CD14-positive monocyte (primary cell): Measurements from ENCODE around the gene MXRA7. TPM values are rescaled to one million over a fixed set of nuclear protein-coding genes. Genes with fewer than 3 reads are reported as not detected.

Experiments
- DNase-seq, 3 donors: peaks; one replicate each; pipeline ENCODE4 v3.0.0-alpha.2; 2011 to 2022
- H2AFZ ChIP-seq: 2 replicates; pipeline ENCODE4 v1.6.0; 2012; ENCODE audit warnings: mild to moderate bottlenecking, low read depth, low read length, inconsistent platforms; ENCODE audit not compliant: insufficient read depth, poor library complexity, severe bottlenecking
- H3K27ac ChIP-seq, 2 donors: 1 replicate in 1 of 2; 2 replicates in 1 of 2; pipeline ENCODE4 v1.5.1; 2012 to 2013; ENCODE audit warnings: low read length in 2 of 2, control low read depth in 1 of 2, inconsistent platforms in 1 of 2, low read depth in 1 of 2, mild to moderate bottlenecking in 1 of 2
- H3K27me3 ChIP-seq, 2 donors: one replicate each; pipeline versions ENCODE4 v1.6.0 to v1.6.1; 2011 to 2013; ENCODE audit warnings: low read length in 2 of 2; ENCODE audit not compliant: control insufficient read depth in 2 of 2, insufficient read depth in 2 of 2
- H3K36me3 ChIP-seq, 2 donors: replicated peaks in 1 of 2; 1 replicate in 1 of 2; 2 replicates in 1 of 2; pipeline versions ENCODE4 v1.5.1 to v1.6.1; 2012 to 2013; ENCODE audit warnings: low read length in 2 of 2, control low read depth in 1 of 2, inconsistent platforms in 1 of 2, mild to moderate bottlenecking in 1 of 2; ENCODE audit not compliant: insufficient read depth in 2 of 2, control insufficient read depth in 1 of 2
- H3K4me1 ChIP-seq, 2 donors: 1 replicate in 1 of 2; 2 replicates in 1 of 2; pipeline versions ENCODE4 v1.5.1 to v1.6.1; 2012 to 2013; ENCODE audit warnings: low read length in 2 of 2, control low read depth in 1 of 2, inconsistent platforms in 1 of 2, mild to moderate bottlenecking in 1 of 2, moderate library complexity in 1 of 2; ENCODE audit not compliant: insufficient read depth in 2 of 2, control insufficient read depth in 1 of 2
- H3K4me2 ChIP-seq: replicated peaks from 2 replicates; pipeline ENCODE3; 2012; ENCODE audit warnings: low read length, moderate library complexity, mild to moderate bottlenecking; ENCODE audit not compliant: poor library complexity, severe bottlenecking; ENCODE audit errors: extremely low read depth
- H3K4me3 ChIP-seq, 3 experiments: fragments of 200-600 bp in 1 of 3; sonication (generic) in 1 of 3; replicated peaks in 1 of 3; 1 replicate in 2 of 3; 2 replicates in 1 of 3; pipeline ENCODE4 v1.5.1; 2011 to 2013; ENCODE audit warnings: low read length in 3 of 3, mild to moderate bottlenecking in 3 of 3, control low read depth in 2 of 3, low read depth in 2 of 3, inconsistent platforms in 1 of 3, moderate library complexity in 1 of 3
- H3K79me2 ChIP-seq: 2 replicates; pipeline ENCODE4 v1.6.0; 2012; ENCODE audit warnings: mild to moderate bottlenecking, control low read depth, inconsistent platforms, low read length, moderate library complexity; ENCODE audit not compliant: insufficient read depth
- H3K9ac ChIP-seq: 2 replicates; pipeline ENCODE4 v1.6.0; 2017; ENCODE audit warnings: low read length, mild to moderate bottlenecking; ENCODE audit not compliant: insufficient read depth, poor library complexity, severe bottlenecking
- H3K9me3 ChIP-seq, 2 donors: replicated peaks in 1 of 2; 1 replicate in 1 of 2; 2 replicates in 1 of 2; pipeline versions ENCODE4 v1.5.1 to v1.6.1; 2012 to 2013; ENCODE audit warnings: low read length in 2 of 2, control low read depth in 1 of 2; ENCODE audit not compliant: control insufficient read depth in 1 of 2, insufficient read depth in 1 of 2
- H4K20me1 ChIP-seq: 2 replicates; pipeline ENCODE4 v1.6.0; 2012; ENCODE audit warnings: mild to moderate bottlenecking, low read length, control low read depth, moderate library complexity; ENCODE audit not compliant: insufficient read depth
- H3K27ac Mint-ChIP-seq, 7 donors: one replicate each; pipeline ENCODE4 v1.8.0; 2020; ENCODE audit warnings: mild to moderate bottlenecking in 7 of 7, mixed read lengths in 7 of 7, moderate library complexity in 6 of 7, inconsistent platforms in 2 of 7
- H3K27me3 Mint-ChIP-seq, 3 donors: one replicate each; pipeline ENCODE4 v1.8.0; 2021 to 2022; ENCODE audit warnings: low read depth in 3 of 3, mild to moderate bottlenecking in 3 of 3, mixed read lengths in 3 of 3, moderate library complexity in 3 of 3, inconsistent platforms in 1 of 3
- H3K36me3 Mint-ChIP-seq, 2 donors: one replicate each; pipeline ENCODE4 v1.8.0; 2020; ENCODE audit warnings: mixed read lengths in 2 of 2, inconsistent platforms in 1 of 2, mild to moderate bottlenecking in 1 of 2
- H3K4me1 Mint-ChIP-seq: one replicate; pipeline ENCODE4 v1.8.0; 2020; ENCODE audit warnings: mild to moderate bottlenecking, mixed read lengths
- H3K4me3 Mint-ChIP-seq, 2 donors: one replicate each; pipeline ENCODE4 v1.8.0; 2020; ENCODE audit warnings: mild to moderate bottlenecking in 2 of 2, mixed read lengths in 2 of 2, moderate library complexity in 1 of 2
- H3K9me3 Mint-ChIP-seq, 7 donors: one replicate each; pipeline ENCODE4 v1.8.0; 2020 to 2022; ENCODE audit warnings: mixed read lengths in 7 of 7, mild to moderate bottlenecking in 6 of 7, moderate library complexity in 6 of 7, inconsistent platforms in 2 of 7
- WGBS: methylation state at CpG from one replicate; pipeline ENCODE4 v1.1.5; 2013; ENCODE audit warnings: missing lambda C conversion rate; ENCODE audit not compliant: insufficient coverage; 5-methylcytosine and 5-hydroxymethylcytosine counted together
- intact Hi-C, 2 donors: fragments of 100-400 bp; cut with micrococcal nuclease; formaldehyde crosslinking; loops; one replicate each; pipeline versions ENCODE4 v1.15.0 to v1.15.1; 2023
- polyA plus RNA-seq, 3 donors: library from polyadenylated mRNA; depleted of rRNA in 1 of 3; unstranded in 2 of 3; stranded (reverse) in 1 of 3; fragments of 300-500 nt in 2 of 3; fragments of >200 nt in 1 of 3; fragmentation: Illumina TruSeq in 2 of 3; gene quantifications; 1 replicate in 2 of 3; 2 replicates in 1 of 3; pipeline ENCODE4 v1.2.3, GENCODE V29; 2012 to 2021
- TF ChIP-seq, protein P1 (sequence below): fragments of 200-600 bp; IDR thresholded peaks from one replicate; pipeline ENCODE4 v1.8.0; 2022; ENCODE audit warnings: antibody characterized with exemption, mild to moderate bottlenecking

Gene MXRA7
- polyA plus RNA-seq, 3 donors, result 0.13 to 0.81 (median 0.30) TPM

DNA sequence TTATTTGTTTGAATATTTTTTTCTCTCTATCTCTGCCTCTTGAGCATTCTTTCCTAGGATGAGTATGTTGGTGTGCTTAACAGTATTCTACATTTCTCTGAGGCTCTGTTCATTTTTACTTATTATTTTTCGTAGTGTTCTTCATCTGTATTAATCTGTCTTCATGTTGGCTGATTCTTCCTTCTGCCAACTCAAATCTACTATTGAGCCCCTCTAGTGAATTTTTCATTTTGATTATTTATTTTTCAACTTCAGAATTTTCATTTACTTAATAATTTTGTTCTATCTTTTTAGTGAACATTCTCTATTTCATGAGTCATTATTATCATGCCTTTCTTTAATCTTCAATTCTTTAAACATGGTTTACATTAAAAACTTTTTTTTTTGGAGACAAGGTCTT lies 64.1 kb downstream of the MXRA7 start:
- Histone ChIP-seq H2AFZ (no peak overlapping the region), H3K4me2 (no peak overlapping the region), H3K79me2 (no peaks in the 10 kb centered on the region), H3K4me1 (no peaks in the 10 kb centered on the region), H3K9ac (no peak overlapping the region), H3K36me3 (no peaks in the 10 kb centered on the region), H3K4me3 (no peak overlapping the region), H3K27me3 (no peaks in the 10 kb centered on the region), H3K9me3 (peaks cover 0 to 3% of the 10 kb centered on the region in 2 donors), H4K20me1 (no peaks in the 10 kb centered on the region), H3K27ac (no peak overlapping the region)
- intact Hi-C loops, result no loop called here
- Mint-ChIP-seq H3K4me1 (no peaks in the 10 kb centered on the region), H3K27ac (no peak overlapping the region), H3K9me3 (peaks cover 3 to 12% (median 11%) of the 10 kb centered on the region in 7 donors), H3K4me3 (no peak overlapping the region), H3K27me3 (peaks cover 4 to 20% (median 7%) of the 10 kb centered on the region in 3 donors), H3K36me3 (no peaks in the 10 kb centered on the region)
- TF ChIP-seq, protein P1, sequence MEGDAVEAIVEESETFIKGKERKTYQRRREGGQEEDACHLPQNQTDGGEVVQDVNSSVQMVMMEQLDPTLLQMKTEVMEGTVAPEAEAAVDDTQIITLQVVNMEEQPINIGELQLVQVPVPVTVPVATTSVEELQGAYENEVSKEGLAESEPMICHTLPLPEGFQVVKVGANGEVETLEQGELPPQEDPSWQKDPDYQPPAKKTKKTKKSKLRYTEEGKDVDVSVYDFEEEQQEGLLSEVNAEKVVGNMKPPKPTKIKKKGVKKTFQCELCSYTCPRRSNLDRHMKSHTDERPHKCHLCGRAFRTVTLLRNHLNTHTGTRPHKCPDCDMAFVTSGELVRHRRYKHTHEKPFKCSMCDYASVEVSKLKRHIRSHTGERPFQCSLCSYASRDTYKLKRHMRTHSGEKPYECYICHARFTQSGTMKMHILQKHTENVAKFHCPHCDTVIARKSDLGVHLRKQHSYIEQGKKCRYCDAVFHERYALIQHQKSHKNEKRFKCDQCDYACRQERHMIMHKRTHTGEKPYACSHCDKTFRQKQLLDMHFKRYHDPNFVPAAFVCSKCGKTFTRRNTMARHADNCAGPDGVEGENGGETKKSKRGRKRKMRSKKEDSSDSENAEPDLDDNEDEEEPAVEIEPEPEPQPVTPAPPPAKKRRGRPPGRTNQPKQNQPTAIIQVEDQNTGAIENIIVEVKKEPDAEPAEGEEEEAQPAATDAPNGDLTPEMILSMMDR, result no peak
- no peak for DNase-seq
- WGBS, result no CpG with 5 or more reads among the region's 1 CpG

DNA sequence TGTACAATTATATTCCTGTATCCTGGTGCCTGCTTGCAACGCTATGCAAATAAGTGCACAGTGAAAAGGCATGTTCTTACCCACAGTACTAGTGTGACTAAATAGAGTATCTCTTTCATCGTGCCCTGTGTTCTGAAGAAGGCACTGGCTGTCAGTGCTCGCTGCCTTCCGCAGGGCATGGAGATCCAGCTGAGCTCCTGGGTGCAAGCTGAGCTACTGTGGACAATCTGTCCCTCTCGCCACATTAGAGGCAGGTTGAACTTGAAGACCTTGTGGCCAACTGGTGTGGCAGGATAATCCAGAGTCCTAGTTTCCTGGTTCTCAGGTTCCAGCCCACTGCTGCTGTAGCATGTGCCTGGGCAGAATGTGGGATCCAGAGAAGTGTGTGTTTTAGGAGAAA lies 65.3 kb downstream of the MXRA7 start:
- no peak overlapping the region for H3K27ac Mint-ChIP-seq

More for the DNA sequence above, 65.3 kb downstream of the MXRA7 start:
- H3K9me3 Mint-ChIP-seq, result peaks cover 3 to 12% (median 11%) of the 10 kb centered on the region in 7 donors
- peaks cover 7% of the 10 kb centered on the region for H3K4me1 Mint-ChIP-seq
- Histone ChIP-seq H3K27ac (no peak overlapping the region), H3K9me3 (peaks cover 0 to 3% of the 10 kb centered on the region in 2 donors), H3K27me3 (no peaks in the 10 kb centered on the region), H3K9ac (no peak overlapping the region), H3K4me3 (no peak overlapping the region), H3K36me3 (no peaks in the 10 kb centered on the region), H3K4me2 (no peak overlapping the region), H4K20me1 (no peaks in the 10 kb centered on the region), H3K79me2 (no peaks in the 10 kb centered on the region), H3K4me1 (peaks cover 0 to 3% of the 10 kb centered on the region in 2 donors), H2AFZ (no peak overlapping the region)
- intact Hi-C loops, result no loop called here
- H3K27me3 Mint-ChIP-seq, result peaks cover 4 to 18% (median 4%) of the 10 kb centered on the region in 3 donors
- TF ChIP-seq, protein P1, result no peak
- WGBS, result 95% methylated on average over 5 of the region's 5 CpGs
- DNase-seq, result no peak
- H3K36me3 Mint-ChIP-seq, result no peaks in the 10 kb centered on the region
- no peak overlapping the region for H3K4me3 Mint-ChIP-seq
